GM19025 (cell line): Measurements from ENCODE around the gene PDK4.

Experiments used
- ATAC-seq: cut with Tn5 transposase; IDR thresholded peaks from one replicate; pipeline ENCODE4 v1.9.1; 2021; ENCODE audit warnings: mild to moderate bottlenecking, low read depth, moderate library complexity; ENCODE audit not compliant: unreplicated experiment

The PDK4 gene

GRCh38 chr7:95536656-95537311 is 59.5 kb downstream of the PDK4 start:
- no peak for ATAC-seq

DNA sequence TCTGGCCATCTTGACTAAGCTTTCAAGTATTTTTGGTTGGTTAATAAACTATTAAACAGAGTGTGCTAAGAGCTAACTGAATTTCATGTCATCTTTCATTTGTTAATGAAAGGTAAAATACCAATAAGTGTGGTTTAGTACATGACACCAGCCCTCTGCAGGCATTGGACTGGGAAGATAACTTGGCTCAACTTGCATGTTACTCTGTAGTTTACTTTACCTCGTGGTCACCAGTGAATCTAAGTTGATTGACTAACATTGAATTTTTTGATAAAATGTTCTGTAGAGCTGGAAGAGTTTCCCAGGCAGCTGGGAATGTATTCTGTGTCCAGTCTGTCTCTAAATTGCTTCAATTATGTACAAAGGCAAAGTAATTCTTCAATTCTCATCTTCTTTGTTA is 60.7 kb downstream of the PDK4 start:
- ATAC-seq = no peak

DNA sequence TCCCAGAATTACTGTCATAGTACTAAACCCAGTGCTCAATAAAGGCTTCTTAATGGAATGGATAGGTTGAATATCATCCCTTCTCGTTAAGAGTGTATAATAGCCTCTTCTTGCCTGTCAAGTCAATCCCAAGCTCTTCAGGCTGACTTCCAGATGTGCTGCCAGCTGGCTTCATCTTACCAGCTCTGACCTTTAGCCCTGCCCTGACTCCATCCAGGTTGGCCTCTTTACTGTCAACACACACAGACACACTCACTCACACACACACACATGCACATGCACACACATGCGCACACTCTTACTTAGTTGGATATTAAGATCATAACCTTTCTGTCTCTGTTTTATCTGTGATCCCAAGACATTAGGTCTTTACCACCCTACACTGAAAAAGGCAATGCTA is 61.5 kb downstream of the PDK4 start:
- ATAC-seq = no peak
